ENCODE results near the gene DCAKD.

- TF ChIP-seq GATA2 (IDR thresholded peaks at IDR 0.05; ENCODE audit: low read depth, low read length) (no peak), GATA3 (IDR thresholded peaks at IDR 0.05; ENCODE audit: low read depth, low read length) (no peak)
Observed at GRCh38 chr17:45067637-45068036, 16.2 kb upstream of the DCAKD start.
